ENCODE measurements around the gene CENPL. TPM values are rescaled to one million over a fixed set of nuclear protein-coding genes. Genes with fewer than 3 reads are reported as not detected.

Gene CENPL
- polyA plus RNA-seq, 4 donors: 1.1 to 6.9 (median 4.0) TPM

DNA sequence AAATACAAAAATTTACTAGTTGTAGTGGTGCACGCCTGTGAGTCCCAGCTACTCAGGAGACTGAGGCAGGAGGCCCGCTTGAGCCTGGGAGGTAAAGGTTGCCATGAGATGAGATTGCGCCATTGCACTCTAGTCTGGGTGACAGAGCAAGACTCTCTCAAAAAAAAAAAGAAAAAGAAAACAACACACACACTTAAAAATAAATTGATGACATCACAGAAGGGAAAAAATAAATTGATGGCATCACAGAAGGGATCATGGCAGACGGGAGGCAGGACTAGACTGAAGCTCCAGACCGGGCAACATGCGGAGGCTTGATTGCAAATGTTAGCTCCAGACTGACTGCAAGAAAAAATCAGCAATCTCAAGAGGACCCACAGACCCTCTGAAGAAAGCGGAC lies 66.6 kb downstream of the CENPL start:
- no peaks in the 10 kb centered on the region for H3K27me3 ChIP-seq (ENCODE audit: control insufficient read depth in 3 of 3, insufficient read depth in 3 of 3, low read length in 3 of 3)
- FAIRE-seq (no peak), DNase-seq (no peak)
- H3K36me3 ChIP-seq (ENCODE audit: control insufficient read depth in 3 of 3, insufficient read depth in 2 of 3, low read depth in 1 of 3, low read length in 3 of 3): peaks cover 4 to 34% (median 14%) of the 10 kb centered on the region in 3 donors
- H3K4me3 ChIP-seq (ENCODE audit: low read depth in 1 of 3, low read length in 3 of 3): no peak overlapping the region
- H3K9me3 ChIP-seq (ENCODE audit: control insufficient read depth in 2 of 2, insufficient read depth in 1 of 2, low read depth in 1 of 2, low read length in 1 of 2): peaks cover 0 to 15% of the 10 kb centered on the region in 2 donors
- H3K27ac ChIP-seq (ENCODE audit: low read depth in 1 of 3, low read length in 2 of 3): no peak overlapping the region
- H3K4me1 ChIP-seq (ENCODE audit: control insufficient read depth in 3 of 3, insufficient read depth in 2 of 3, low read depth in 1 of 3, low read length in 2 of 3): no peaks in the 10 kb centered on the region
- whole genome bisulfite sequencing, 3 donors: 96 to 99% (median 98%) methylated on average over 7 of the region's 7 CpGs

GRCh38 chr1:173757666-173758065 lies 67.0 kb downstream of the CENPL start:
- Histone ChIP-seq H3K4me3 (ENCODE audit: low read depth in 1 of 3, low read length in 3 of 3) (no peak overlapping the region), H3K36me3 (ENCODE audit: control insufficient read depth in 3 of 3, insufficient read depth in 2 of 3, low read depth in 1 of 3, low read length in 3 of 3) (peaks cover 4 to 38% (median 14%) of the 10 kb centered on the region in 3 donors), H3K9me3 (ENCODE audit: control insufficient read depth in 2 of 2, insufficient read depth in 1 of 2, low read depth in 1 of 2, low read length in 1 of 2) (peaks cover 0 to 14% of the 10 kb centered on the region in 2 donors), H3K27ac (ENCODE audit: low read depth in 1 of 3, low read length in 2 of 3) (no peak overlapping the region), H3K4me1 (ENCODE audit: control insufficient read depth in 3 of 3, insufficient read depth in 2 of 3, low read depth in 1 of 3, low read length in 2 of 3) (no peaks in the 10 kb centered on the region), H3K27me3 (ENCODE audit: control insufficient read depth in 3 of 3, insufficient read depth in 3 of 3, low read length in 3 of 3) (no peaks in the 10 kb centered on the region)
- no peak for DNase-seq
- WGBS, 3 donors: 98 to 99% (median 98%) methylated on average over 4 of the region's 4 CpGs
- no peak for FAIRE-seq

GRCh38 chr1:173753830-173754229 lies 70.9 kb downstream of the CENPL start:
- peaks cover 0 to 3% of the 10 kb centered on the region in 2 donors for H3K9me3 ChIP-seq (ENCODE audit: control insufficient read depth in 2 of 2, insufficient read depth in 1 of 2, low read depth in 1 of 2, low read length in 1 of 2)
- peaks cover 2 to 35% (median 10%) of the 10 kb centered on the region in 3 donors for H3K36me3 ChIP-seq (ENCODE audit: control insufficient read depth in 3 of 3, insufficient read depth in 2 of 3, low read depth in 1 of 3, low read length in 3 of 3)
- peak; percentile 57 to 76 for DNase-seq
- no peaks in the 10 kb centered on the region for H3K27me3 ChIP-seq (ENCODE audit: control insufficient read depth in 3 of 3, insufficient read depth in 3 of 3, low read length in 3 of 3)
- H3K27ac ChIP-seq (ENCODE audit: low read depth in 1 of 3, low read length in 2 of 3): peak overlapping the region in 1 of 3 donors; percentile 2
- H3K4me3 ChIP-seq (ENCODE audit: low read depth in 1 of 3, low read length in 3 of 3): no peak overlapping the region
- no peaks in the 10 kb centered on the region for H3K4me1 ChIP-seq (ENCODE audit: control insufficient read depth in 3 of 3, insufficient read depth in 2 of 3, low read depth in 1 of 3, low read length in 2 of 3)
- FAIRE-seq: no peak

Other genes starting within 250 kb of the CENPL start
- under 1 TPM in 1 of 4 donors, not detected in 3; 0.06 TPM for gene SLC9C2, start 221.8 kb downstream of the CENPL start, polyA plus RNA-seq
- not detected for gene TEX50, start 189.5 kb downstream of the CENPL start, polyA plus RNA-seq
- under 1 TPM in 2 of 4 donors, not detected in 2; 0.13 to 0.24 TPM for gene ANKRD45, start 155.0 kb downstream of the CENPL start, polyA plus RNA-seq
- 10 to 100 TPM in 1 of 4 donors, 1 to 10 TPM in 3; 6.9 to 14.3 (median 8.6) TPM for gene KLHL20, start 109.9 kb downstream of the CENPL start, polyA plus RNA-seq
- gene DARS2, start 210 bp downstream of the CENPL start, polyA plus RNA-seq: 10 to 100 TPM in 2 of 4 donors, 1 to 10 TPM in 2; 5.1 to 22.3 (median 13.0) TPM
- gene GAS5, start 43.1 kb upstream of the CENPL start, polyA plus RNA-seq: 100 to 1,000 TPM; 375 to 686 (median 587) TPM
- gene ZBTB37, start 43.5 kb upstream of the CENPL start, polyA plus RNA-seq: 1 to 10 TPM in 2 of 4 donors, under 1 TPM in 2; 0.22 to 3.9 (median 0.69) TPM
- gene SERPINC1, start 92.4 kb upstream of the CENPL start, polyA plus RNA-seq: 1 to 10 TPM in 1 of 4 donors, under 1 TPM in 2, not detected in 1; 0.19 to 1.0 (median 0.89) TPM
- gene RC3H1, start 197.5 kb upstream of the CENPL start, polyA plus RNA-seq: 10 to 100 TPM in 1 of 4 donors, 1 to 10 TPM in 3; 2.4 to 12.3 (median 4.4) TPM